Cerebellar nuclear complex (tissue), 1 donor: ENCODE results near the gene C1QTNF1.
"Not testable (repeated sequence)": the region's sequence is repeated elsewhere in the genome, so short reads cannot be mapped to it uniquely, and the experiment has no call there.

ENCODE experiments used
- DNase-seq, 2 experiments: peaks; one replicate each; lab custom pipeline; 2025; lab: John Stamatoyannopoulos, UW

C1QTNF1 gene

DNA sequence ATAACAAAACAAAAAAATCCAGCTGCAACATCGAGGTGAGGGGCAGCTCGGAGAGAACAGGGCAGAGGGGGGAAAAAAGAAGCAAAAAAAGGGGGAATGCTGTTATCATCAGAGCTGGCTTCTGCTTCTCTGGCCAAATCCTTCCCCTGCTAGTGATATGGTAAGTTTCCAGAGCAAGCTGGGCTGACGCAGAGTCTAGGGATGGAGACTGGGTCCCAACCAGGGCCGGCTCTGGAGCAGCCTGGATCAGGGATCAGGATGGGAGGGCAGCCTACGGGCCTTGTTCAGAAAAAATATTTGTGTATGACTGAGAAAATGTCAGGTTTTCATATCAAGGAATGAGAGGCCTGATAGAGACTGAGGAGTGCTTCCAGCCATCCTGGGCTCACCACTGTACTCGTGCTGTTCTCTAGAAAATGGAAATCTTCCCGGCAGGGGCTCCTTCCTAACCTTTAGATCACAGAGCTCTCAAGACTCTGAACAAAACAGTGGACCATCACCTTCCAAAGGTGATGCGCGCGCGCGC lies 726 bp upstream of the C1QTNF1 start:
- no peak for DNase-seq

DNA sequence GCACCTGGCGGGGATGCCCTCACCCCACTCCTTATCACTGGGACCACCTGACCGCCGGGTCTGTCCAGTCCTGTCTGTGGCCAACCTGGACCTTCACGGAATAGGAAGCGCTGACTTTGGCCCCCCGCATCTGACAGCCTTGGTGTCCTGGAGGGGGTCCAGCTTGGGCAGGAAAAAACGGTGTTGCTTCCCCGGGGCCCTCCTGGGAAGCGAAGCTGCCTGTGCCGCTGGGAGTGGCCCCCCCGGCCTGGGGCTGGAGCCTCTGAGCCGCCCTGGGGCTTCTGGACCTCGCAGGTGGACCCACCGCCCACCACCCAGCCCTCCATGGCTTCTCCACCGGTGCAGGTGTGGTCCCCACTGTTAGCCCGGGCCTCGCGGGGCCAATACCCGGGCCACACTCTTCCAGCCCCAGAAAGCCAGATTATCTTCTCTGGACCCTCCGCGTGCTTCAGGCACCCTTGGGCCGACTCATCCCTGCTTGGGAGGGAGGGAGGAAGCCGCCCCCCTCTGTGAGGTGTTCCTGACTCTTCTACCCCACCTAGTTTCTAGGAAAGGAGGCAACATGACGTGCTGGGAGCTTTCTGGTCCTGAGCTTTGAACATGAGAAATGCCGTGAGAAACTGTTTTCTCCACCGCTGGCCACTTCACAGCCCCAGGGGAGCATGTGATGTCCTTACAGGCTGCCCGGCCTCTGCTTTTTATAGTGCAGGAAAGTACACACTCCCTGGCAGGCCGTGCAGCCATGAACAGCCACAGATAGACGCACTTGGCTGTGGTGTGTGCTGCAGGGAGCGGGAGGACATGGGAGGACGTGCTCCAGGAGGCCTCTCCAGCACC lies 1.1 kb downstream of the C1QTNF1 start:
- no peak for DNase-seq

DNA sequence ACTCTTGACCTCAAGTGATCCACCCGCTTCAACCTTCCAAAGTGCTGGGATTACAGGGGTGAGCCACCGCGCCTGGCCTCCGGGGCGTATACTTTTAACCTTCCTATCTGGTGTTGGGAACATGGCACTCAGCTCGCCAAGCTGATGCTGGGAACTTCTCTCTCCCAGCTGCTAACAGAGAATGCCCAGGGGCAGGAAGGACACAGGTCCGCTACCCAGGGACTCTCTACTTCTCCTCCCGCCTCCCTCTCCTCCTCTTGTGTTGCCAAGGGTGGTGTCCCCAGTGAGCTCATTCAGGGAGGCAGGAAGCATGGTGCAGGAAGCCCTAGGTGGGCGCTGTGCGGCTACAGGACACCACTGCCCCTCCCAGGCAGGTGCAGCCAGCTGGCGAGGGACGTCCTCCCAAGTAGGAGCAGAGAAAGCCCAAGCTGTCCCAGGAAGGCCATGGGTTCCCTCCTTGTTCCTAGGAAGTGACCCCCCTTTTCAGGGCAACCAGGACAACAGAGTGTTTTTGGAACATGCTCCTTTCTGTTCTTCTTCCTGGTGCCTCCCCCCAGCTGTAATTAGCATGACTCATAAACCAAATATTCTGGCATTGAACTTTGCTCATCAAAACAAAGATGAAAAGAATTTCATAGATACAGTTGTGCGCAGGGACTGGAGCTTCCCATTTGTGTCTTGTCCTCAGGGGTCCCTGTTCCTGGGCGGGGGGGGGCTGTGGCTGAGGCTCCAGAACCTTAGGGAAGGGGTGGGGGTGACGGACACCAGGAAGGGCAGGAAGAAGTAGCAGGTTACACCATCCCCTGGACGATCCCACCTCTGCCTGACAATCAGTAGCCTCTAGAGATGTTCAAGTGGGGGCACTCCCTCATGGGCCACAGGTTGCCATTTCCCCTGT lies 2.7 kb downstream of the C1QTNF1 start:
- DNase-seq, result no peak

DNA sequence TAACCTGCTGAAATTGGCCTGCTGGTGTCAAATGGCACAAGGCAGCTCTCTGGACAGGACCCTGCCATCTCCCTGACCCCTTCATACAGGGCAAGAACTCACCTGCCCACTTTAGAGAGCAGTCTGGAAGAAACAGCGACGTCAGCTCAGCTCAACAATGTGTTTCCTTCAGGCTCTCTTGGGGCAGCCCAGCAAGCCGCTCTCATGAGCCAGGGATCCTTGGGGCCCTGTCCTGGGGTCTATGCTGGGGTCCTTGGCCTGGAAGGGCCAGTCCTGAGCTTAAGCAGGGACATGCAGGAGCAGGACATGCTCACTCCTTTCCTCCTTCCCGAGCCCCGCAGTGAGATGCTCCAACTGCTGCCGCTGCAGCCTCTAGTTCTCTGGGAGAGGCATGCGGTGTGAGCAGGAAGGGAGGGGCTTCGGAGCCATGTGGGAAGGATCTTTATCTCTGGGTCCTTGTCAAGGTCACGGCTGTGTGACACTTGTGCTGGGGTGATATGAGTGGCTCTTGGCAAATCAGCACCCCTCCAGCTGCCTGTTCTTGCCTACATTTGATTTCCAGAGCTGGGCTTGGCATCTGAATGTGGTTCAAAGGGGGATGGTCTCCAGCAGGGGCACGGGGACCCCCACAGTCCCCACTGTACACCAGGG lies 3.4 kb downstream of the C1QTNF1 start:
- DNase-seq, result no peak

DNA sequence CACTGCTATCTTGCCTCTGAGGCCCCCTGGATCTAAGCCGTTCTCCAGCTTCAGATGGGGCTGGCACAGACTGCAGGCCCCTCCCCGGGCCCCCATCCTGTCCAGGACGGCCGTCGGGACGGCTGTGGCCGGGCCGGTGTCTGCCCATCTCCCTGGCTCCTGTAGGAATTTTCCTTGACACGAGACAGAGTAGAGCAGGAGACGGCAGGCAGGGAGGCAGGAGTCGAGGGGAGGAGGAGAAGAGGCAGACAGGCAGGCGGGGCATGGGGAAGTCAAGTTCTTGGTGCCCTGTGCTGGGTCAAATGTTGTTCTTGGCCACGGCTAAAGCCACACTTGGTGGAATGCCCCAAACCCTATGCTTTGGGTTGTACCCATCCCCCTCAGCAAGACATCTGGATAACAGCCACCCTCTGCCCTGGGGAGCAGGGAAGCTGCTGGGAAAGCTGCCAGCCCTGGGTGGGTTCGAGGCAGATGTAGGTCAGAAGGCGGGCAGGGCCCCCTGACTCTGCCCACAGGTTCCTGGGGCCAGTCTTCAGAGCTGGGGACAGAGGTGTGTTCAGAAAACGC lies 4.0 kb downstream of the C1QTNF1 start:
- no peak for DNase-seq

DNA sequence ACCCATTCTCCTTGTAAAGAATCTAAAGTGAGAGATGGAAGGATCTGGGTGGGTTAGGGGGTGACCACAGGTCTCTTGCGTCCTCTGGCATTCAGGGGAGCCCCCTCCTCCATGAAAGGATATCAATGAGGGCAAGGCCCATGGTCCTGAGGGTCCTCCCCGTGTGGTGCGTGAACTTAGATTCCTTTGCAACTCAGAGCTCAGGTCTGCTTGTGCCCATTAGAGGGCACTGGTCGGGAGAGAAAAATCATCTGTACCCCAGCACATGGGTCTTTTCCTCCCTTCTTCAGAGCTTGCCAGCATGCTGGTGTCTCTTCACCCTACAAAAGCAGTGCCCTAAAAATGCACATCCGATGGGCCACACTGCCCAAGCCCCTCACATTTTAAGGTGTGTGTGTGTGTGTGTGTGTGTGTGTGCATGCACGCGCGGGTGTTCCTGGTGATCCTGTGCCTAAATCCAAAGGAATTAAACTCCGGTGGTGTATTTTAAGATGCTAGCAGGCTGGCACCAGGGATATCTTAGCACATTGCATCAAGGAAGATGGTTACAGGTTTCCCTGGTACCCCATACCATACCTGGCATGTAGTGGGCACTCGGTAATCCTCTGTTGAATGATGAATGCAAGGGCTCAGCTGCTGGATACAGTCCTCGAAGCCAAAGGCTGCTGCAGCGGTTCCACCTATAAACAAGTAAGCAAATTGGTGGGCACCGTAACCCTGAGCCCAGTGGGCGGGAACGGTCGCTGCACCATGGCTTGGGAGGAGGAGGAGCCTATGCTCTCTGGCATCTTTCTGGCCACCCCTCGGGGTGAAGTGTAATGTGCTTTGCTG lies 4.7 kb downstream of the C1QTNF1 start:
- no peak for DNase-seq

DNA sequence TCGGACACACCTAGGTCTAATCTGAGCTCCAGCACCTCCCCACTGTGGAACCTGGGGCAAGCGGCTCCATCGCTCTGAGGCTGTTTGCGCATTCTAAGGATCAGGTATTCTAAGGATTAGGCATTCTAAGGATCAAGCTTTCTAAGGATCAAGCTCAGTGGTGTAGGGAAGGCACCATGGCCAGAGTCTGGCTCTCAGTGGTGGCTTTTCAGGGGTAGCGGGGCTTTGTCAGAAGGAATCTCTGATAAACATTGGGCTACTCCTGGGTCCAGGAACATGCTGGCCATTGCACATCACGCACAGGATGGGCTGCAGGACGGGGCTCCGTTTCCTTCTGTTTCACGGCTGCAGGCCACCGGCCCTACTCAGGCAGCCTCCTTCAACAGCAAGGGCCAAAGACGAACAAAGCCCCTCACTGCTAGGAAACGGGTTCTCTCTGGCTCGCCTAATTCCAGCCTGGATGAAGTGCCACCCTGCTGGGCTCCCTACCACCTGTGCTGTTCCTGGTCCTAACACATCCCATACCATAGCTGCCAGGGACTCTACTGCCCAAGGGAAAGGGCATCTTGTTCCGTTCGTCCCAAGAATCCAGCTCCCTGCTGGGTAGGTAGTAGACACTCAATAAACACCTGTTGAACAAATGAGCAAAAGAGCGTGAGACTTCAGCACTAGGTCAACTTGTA lies 5.5 kb downstream of the C1QTNF1 start:
- DNase-seq, result no peak

DNA sequence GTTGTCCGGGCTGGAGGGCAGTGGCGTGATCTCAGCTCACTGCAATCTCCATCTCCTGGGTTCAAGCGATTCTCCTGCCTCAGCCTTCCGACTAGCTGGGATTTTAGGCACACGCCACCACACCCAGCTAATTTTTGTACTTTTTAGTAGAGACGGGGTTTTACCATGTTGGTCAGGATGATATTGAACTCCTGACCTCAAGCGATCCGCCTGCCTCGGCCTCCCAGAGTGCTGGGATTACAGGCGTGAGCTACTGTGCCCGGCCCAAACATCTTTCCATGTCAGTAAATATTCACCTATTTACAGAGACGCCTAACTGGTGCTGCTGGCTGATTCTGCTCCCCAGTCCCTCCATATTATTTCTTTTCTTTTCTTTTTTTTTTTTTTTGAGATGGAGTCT lies 6.7 kb downstream of the C1QTNF1 start:
- not testable (repeated sequence) for DNase-seq

DNA sequence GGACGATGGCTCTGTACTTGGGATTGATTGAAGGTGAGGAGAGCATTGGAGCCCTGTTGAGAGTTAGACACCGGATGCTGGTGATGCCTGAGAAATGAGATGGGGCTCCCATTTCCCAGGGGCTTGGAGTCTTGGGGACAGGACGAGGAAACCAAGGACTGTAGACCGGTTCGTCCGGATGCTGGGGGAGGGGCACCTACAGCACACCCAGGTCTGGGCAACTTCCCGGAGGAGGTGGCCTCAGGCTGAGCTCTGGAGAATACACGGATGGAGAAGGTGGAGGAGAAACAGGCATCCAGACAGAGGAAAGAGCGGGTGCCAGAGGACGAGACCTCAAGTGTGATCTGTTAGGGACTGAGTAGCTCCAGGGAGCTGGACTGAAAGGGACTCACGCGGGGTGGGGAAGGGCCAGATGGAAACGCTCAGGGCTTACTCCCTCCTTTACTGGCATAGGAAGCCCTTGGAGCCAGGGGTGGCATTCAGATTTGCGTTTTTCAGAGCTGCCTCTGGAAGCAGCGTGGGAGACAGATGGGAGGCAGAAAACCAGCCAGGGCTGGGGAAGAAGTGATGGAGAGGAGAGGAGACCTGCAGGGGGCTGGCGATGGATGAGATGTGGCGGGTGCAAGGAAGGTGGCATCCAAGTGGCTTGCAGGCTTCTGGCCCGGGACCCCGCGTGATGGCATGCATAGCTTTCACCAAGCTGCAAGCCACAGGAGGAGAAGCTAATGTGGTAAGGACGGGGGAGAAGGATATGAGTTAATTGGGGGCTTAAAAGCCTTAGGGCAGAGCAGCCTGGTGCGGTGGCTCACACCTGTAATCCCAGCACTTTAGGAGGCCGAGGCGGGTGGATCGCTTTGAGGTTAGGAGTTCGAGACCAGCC lies 8.3 kb downstream of the C1QTNF1 start:
- no peak for DNase-seq

DNA sequence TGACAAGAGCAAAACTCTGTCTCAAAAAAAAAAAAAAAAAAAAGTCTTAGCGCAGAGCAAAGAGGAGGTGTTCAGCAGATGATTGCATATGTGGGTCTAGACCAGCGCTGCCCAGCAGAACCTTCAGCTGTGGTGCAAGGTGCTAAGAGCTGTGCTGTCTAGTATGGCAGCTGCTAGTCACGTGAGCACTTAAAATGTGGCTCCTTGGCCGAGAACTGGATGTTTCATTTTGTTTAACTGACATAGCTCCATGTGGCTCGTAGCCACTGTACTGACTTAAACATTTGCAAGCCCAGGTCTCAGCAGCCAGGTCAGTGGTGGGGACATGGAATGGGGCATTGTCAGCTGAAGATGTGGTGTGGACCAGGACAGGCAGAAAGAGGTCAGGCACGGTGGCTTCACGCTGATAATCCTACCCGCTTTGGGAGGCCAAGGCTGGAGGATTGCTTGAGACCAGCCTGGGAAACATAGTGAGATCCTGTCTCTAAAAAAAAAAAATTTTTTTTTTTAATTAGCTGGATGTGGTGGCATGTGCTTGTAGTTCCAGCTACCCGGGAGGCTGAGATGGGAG lies 9.2 kb downstream of the C1QTNF1 start:
- DNase-seq, result no peak

DNA sequence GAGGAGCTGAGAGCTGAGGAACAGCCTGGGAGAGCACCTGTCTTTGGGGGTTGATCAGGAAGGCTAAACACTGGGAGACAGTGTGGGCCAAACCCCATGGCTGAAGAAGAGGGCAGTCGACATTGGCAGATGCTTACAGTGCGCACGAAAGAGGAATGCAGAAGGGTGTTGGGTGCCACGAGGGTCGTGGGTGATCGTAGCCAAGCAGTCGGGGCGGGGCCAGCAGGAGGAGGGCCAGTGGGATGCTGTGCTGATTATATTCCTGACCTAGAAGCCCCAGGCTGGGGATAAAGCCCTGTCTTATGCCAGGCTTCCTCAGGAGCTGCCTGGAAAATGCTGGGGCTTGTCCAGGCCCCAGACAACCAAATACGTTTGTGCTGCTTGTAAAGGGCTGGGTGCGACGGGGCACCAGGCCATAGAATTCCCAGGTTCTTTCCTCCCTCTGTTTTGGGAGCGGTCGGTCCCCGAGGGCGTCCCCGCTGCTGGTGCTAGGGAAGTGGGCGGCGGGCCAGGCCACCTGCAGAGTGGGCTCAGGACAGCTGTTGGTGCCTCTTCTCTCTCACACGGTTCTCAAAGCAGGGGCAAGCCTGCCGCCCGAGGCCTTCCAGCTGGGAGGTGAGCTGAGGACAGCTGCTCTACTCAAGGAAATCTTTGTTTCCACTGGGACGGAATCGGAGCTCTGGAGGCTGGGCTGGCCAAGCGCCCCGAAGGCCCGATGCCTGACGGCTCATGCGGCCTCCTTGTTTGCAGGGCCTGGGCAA lies 10.0 kb downstream of the C1QTNF1 start:
- no peak for DNase-seq

DNA sequence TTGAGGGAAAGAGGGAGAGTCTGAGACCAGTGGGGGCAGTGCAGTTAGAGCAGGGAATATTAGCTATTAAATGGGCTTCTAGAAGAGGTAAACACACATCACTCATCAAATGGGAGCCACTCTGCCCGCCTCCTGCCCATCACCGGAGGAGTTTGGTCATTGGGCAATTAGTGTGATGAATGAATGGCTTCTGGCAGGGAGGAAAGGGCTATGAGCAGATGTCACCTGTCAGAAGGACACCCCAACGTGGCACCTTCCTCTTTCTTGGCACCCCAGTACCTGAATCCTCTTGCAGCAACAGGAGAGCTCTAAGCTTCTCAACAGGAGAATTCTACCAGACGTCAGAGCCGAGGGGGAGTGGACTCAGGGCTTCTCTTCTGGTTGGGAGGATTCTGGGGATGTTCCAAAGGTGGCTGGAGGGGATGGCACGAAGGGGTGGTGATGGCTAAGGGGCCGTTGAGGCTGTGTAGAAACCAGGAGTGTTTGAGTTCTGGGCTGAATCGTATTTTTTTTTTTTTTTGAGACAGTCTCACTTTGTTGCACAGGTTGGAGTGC lies 11.0 kb downstream of the C1QTNF1 start:
- no peak for DNase-seq

DNA sequence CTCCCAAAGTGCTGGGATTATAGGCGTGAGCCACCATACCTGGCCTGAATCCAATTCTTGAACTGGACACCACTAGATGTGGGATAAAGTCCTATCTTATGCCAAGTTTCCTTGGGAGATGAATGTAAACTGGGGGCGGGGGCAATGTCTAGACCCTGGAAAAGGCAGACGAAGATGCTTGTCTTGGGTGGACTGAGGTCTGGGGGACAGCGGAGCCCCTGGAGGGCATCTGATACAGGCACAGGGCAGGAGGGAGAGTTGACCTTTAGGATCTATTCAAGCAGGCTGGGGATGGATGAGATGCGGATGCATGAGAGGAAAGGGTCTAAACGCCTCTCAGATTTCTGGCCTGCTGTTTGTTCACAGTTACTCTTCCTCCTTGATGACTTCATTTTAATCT lies 11.7 kb downstream of the C1QTNF1 start:
- DNase-seq, result no peak

DNA sequence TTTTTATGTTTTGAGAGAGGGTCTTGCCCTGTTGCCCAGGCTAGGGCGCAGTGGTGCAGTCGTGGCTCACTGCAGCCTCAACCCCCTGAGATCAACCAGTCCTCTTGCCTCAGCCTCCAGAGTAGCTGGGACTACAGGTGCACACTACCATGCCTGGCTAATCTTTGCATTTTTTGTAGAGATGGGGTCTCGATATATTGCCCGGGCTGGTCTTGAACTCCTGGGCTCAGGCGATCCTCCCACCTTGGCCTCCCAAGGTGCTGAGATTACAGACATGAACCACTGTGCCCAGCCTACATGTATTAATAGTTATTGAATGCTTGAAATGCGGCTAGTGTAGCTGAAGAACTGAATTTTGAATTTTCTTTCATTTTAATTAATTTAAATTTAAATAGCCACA lies 12.2 kb downstream of the C1QTNF1 start:
- DNase-seq, result no peak

DNA sequence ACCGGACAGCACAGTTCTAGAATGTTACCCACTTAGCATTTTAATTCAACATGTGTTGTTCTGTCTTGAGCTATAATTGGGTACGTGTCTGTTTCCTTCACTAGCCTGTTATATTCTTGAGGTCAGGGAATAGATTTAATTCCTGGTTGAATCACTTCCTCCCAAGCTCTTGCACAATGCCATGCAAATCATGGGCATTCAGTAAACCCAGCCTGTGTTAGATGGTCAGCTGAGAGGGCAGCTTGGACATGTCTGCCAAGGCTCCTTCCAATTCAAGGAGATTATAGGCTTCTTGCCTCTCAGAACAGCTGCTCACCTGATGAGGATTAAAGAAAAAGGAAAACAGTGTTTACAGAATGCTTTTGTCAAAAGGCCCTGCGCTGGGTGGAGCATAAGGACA lies 12.6 kb downstream of the C1QTNF1 start:
- DNase-seq, result no peak

DNA sequence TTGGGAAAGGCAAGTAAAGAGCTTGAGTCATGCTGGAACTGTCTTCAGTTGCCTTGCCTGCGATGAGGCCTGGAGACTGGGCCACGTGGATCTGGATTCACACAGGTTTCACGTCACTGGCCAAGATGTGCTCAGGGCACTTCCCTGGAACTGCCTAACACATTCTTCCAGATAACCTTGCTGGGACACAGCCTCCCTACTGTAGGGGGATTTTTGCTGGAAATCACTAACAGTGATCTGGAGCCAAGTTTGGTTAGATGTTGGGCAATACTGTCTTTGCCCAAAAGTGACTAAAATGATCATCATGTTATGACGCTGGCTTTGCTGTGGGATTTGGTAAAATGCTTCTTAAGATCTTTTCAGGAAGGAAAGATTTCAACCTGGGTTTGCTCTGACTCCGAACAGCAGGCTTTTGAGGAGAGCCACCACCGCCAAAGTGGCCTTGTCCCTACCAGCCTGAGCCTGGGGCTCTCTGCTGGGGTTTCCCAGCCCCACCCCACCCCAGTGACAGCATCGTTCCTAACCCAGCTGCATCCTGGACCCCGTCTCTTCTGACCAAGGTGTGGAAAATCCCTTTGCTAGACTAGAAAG lies 14.7 kb downstream of the C1QTNF1 start:
- no peak for DNase-seq

DNA sequence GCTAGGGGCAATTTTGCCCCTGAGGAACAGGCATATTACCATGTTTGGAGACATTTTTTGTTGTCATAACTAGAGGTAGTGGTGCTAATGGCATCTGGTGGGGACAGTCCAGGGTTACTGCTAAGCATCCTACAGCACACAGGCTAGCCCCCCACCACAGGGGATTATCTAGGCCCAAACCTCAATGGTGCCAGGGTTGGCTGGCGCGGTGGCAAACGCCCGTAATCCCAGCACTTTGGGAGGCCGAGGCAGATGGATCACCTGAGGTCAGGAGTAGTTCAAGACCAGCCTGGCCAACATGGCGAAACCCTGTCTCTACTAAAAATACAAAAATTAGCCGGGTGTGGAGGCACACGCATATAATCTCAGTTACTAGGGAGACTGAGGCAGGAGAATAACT lies 15.2 kb downstream of the C1QTNF1 start:
- no peak for DNase-seq

DNA sequence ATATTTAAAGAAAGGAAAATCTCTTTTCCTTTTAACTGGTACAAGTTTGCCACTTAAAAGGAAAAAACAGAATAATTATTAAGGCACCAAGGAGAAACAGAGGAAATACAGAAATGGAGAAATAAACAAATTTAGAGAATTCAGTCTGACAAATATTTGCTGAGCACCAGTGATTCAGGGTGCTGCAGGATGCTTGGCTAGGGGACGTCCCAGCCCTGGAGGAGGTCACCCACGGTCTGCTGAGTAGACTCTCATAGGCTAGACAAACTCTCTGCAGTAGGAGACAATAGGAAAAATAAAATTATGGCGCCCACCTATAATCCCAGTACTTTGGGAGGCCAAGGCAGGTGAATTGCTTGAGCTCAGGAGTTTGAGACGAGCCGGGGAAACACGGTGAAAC lies 15.9 kb downstream of the C1QTNF1 start:
- DNase-seq, result no peak
